ENCODE results near the gene B9D2.

B9D2 gene

GRCh38 chr19:41325947-41326706, 37.8 kb downstream of the B9D2 start:
- no peak for DNase-seq

GRCh38 chr19:41325640-41325946, 38.4 kb downstream of the B9D2 start:
- no peak for DNase-seq

- DNase-seq = no peak
Observed at GRCh38 chr19:41324921-41325639, 38.9 kb downstream of the B9D2 start.

- no peak for DNase-seq
Observed at GRCh38 chr19:41324231-41324702, 39.7 kb downstream of the B9D2 start.

GRCh38 chr19:41323430-41324125, 40.4 kb downstream of the B9D2 start:
- DNase-seq = no peak

- DNase-seq = no peak
Observed at GRCh38 chr19:41323023-41323422, 40.9 kb downstream of the B9D2 start.

GRCh38 chr19:41322451-41322850, 41.5 kb downstream of the B9D2 start:
- no peak for DNase-seq

- DNase-seq = no peak
Observed at GRCh38 chr19:41321600-41322270, 42.2 kb downstream of the B9D2 start.

GRCh38 chr19:41321204-41321599, 42.7 kb downstream of the B9D2 start:
- no peak for DNase-seq

- DNase-seq = no peak
Observed at GRCh38 chr19:41320568-41320967, 43.4 kb downstream of the B9D2 start.

GRCh38 chr19:41320185-41320518, 43.8 kb downstream of the B9D2 start:
- DNase-seq = no peak

GRCh38 chr19:41319500-41320184, 44.3 kb downstream of the B9D2 start:
- no peak for DNase-seq

- DNase-seq = no peak
Observed at GRCh38 chr19:41318696-41319499, 45.1 kb downstream of the B9D2 start.

GRCh38 chr19:41316306-41316920, 47.5 kb downstream of the B9D2 start:
- DNase-seq = no peak

GRCh38 chr19:41311613-41312012, 52.3 kb downstream of the B9D2 start:
- no peak for DNase-seq

- no peak for DNase-seq
Observed at GRCh38 chr19:41311072-41311471, 52.9 kb downstream of the B9D2 start.

- DNase-seq = peak; percentile 82 to 85
Observed at GRCh38 chr19:41310033-41310831, 53.7 kb downstream of the B9D2 start, which contains the start of gene CCDC97. CCDC97 (plus strand) TSS chr19:41310172; CDS start chr19:41310311, 139 bp downstream.

- DNase-seq = no peak
Observed at GRCh38 chr19:41309180-41310032, 54.5 kb downstream of the B9D2 start.

- DNase-seq = peak; percentile 91 to 96
Observed at GRCh38 chr19:41308450-41309179, 55.3 kb downstream of the B9D2 start.

Measured in activated CD4-positive, alpha-beta T cell treated with anti-CD3 and anti-CD28 coated beads, Interleukin-2, amount 50 U/mL, for 4 hours (primary cell).